ENCODE measurements around the gene CHRNA4. TPM values are rescaled to one million over a fixed set of nuclear protein-coding genes. Genes with fewer than 3 reads are reported as not detected.

The CHRNA4 gene
- polyA plus RNA-seq, 1 experiment, result not detected

GRCh38 chr20:63319164-63320040, 41.7 kb downstream of the CHRNA4 start:
- Histone ChIP-seq H3K4me3 (ENCODE audit: low read depth, low read length) (no peak overlapping the region), H3K9me3 (ENCODE audit: control insufficient read depth, insufficient read depth, low read length) (no peaks in the 10 kb centered on the region), H3K27me3 (ENCODE audit: control insufficient read depth, insufficient read depth, low read length) (peaks cover 41% of the 10 kb centered on the region), H3K27ac (ENCODE audit: low read depth, low read length) (no peak overlapping the region)
- ChIA-PET POLR2A (no interaction called here), CTCF (no interaction called here)
- no peak for TF ChIP-seq CTCF (IDR thresholded peaks at IDR 0.05; ENCODE audit: low read depth, low read length)
- DNase-seq (ENCODE audit: low read depth, low spot score), result no peak

GRCh38 chr20:63318391-63319163, 42.6 kb downstream of the CHRNA4 start:
- DNase-seq (ENCODE audit: low read depth, low spot score), result no peak
- Histone ChIP-seq H3K4me3 (ENCODE audit: low read depth, low read length) (no peak overlapping the region), H3K27ac (ENCODE audit: low read depth, low read length) (no peak overlapping the region), H3K27me3 (ENCODE audit: control insufficient read depth, insufficient read depth, low read length) (peaks cover 34% of the 10 kb centered on the region), H3K9me3 (ENCODE audit: control insufficient read depth, insufficient read depth, low read length) (no peaks in the 10 kb centered on the region)
- CTCF ChIA-PET, result no interaction called here
- TF ChIP-seq CTCF (IDR thresholded peaks at IDR 0.05; ENCODE audit: low read depth, low read length), result no peak
- POLR2A ChIA-PET, result no interaction called here

- H3K27me3 ChIP-seq (ENCODE audit: control insufficient read depth, insufficient read depth, low read length), result peaks cover 26% of the 10 kb centered on the region
- ChIA-PET POLR2A (no interaction called here), CTCF (interaction anchor here (0.6 to 1.5 kb wide), 3 partner anchors 9 to 93 kb away, joined by 3 to 7 read pairs (median 6); no protein-coding TSS in a partner anchor)
- no peak for DNase-seq (ENCODE audit: low read depth, low spot score)
- no peak for TF ChIP-seq CTCF (IDR thresholded peaks at IDR 0.05; ENCODE audit: low read depth, low read length)
- no peak overlapping the region for H3K27ac ChIP-seq (ENCODE audit: low read depth, low read length)
- H3K9me3 ChIP-seq (ENCODE audit: control insufficient read depth, insufficient read depth, low read length), result no peaks in the 10 kb centered on the region
- no peak overlapping the region for H3K4me3 ChIP-seq (ENCODE audit: low read depth, low read length)
Measured at GRCh38 chr20:63317601-63318291, 43.4 kb downstream of the CHRNA4 start.

- POLR2A ChIA-PET, result no interaction called here
- no peak overlapping the region for H3K27ac ChIP-seq (ENCODE audit: low read depth, low read length)
- no peak for DNase-seq (ENCODE audit: low read depth, low spot score)
Measured at GRCh38 chr20:63317061-63317460, 44.1 kb downstream of the CHRNA4 start.

More at GRCh38 chr20:63317061-63317460, 44.1 kb downstream of the CHRNA4 start:
- CTCF ChIA-PET, result interaction anchor here (0.6 to 1.5 kb wide), 3 partner anchors 9 to 92 kb away, joined by 3 to 7 read pairs (median 6); no protein-coding TSS in a partner anchor
- Histone ChIP-seq H3K4me3 (ENCODE audit: low read depth, low read length) (no peak overlapping the region), H3K27me3 (ENCODE audit: control insufficient read depth, insufficient read depth, low read length) (peaks cover 21% of the 10 kb centered on the region), H3K9me3 (ENCODE audit: control insufficient read depth, insufficient read depth, low read length) (no peaks in the 10 kb centered on the region)
- no peak for TF ChIP-seq CTCF (IDR thresholded peaks at IDR 0.05; ENCODE audit: low read depth, low read length)
